NCI-H146 treated with DMSO at 0.1 percent for 48 hours (cell line): Measurements from ENCODE around the gene PPIP5K2.

Experiments used
- DNase-seq: peaks from one replicate; lab custom pipeline; 2025; ENCODE audit not compliant: unreplicated experiment; lab: John Stamatoyannopoulos, UW

Gene PPIP5K2

DNA sequence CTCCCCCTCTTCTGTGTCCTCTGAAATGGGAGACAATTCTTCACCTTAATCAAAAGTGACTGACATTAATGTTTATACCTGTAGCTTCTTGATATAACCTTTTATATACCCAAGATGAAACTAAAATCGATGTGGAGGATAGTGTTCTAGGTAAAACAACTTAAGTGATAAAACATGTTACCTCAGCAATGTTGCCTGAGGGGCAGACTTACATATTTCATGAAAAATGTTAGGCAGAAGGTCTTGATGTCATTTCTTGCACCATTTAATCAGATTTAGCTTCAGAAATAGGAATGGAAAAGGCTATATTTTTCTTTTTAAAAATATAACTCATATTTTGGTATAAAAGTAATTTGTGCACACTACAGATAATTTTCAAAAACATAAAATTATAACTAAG is 115.8 kb downstream of the PPIP5K2 start:
- no peak for DNase-seq

GRCh38 chr5:103237778-103238177 is 117.7 kb downstream of the PPIP5K2 start:
- DNase-seq: no peak

DNA sequence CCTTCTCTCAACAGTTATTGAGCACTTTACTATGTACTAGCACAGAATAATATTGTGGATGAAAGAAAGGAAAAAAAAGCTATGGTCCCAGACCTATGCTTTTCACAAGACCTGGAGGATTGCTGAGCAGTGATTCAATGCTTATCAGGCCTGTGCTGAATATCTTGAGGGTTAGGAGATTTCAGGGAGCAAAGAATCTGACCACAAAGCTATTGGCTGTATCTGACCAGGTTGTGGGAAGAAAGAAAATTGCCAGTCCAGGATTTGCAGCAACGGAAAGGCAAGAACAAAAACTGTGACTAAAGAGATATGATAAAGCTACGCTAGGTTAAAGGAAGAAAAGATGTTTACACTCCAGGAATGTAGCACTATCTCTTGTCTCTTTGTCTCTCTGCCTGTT is 123.6 kb downstream of the PPIP5K2 start:
- DNase-seq: no peak

- DNase-seq: no peak
Observed at GRCh38 chr5:103244398-103244797, 124.3 kb downstream of the PPIP5K2 start.

DNA sequence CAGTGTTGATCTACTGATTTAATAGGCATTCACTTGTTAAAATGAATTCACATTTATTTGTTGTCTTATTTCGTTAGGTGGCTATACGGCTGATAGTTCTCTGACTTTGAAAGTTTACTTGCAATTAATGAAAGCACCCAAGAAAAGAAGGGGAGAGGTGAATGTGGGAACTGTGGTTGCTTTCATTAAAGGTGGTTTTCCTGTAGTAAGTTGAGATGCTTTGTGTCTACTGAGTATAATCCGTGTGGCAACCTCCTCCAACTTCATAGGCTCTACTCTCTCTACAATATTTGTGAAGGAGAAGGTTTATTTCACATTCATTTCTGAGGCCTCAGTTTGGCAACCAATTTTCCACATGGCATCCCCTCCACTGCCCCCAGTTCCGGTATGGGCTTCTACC is 125.7 kb downstream of the PPIP5K2 start:
- no peak for DNase-seq

DNA sequence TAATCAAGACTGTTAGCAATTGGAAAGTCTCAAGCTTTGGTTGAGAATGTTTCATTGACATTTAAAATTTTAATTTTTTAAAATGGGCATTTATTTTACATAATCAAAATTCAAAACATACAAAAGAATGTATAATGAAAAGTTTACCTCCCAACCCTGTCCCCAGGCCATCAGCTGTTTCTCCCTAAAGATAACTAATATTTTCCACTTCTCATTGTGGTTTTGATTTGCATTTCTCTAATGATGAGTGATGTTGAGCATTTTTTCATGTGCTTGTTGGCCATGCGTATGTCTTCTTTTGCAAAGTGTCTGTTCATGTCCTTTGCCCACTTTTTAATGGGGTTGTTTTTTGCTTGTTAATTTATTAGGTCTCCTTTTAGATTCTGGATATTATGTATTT is 127.0 kb downstream of the PPIP5K2 start:
- no peak for DNase-seq

GRCh38 chr5:103249068-103249467 is 129.0 kb downstream of the PPIP5K2 start:
- no peak for DNase-seq

GRCh38 chr5:103254921-103255320 is 134.8 kb downstream of the PPIP5K2 start:
- DNase-seq: no peak

DNA sequence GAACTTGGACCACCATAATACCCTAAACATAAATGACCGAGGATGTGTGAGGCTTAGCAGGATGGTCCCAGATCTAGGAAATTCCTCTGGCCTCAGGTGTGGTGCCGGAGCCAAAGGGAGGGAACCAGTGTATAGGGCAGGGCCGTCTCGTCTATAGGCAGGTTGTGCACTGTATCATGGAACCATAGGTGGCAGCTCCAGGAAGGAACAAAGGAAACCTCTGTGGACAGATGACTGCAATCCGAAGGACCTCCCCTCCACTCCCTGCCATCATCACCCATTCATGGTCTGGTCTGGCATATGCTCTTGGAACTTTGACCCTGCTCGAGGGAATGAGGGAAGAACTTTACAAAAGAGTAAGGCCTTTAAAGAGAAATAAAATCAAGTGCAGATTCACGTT is 135.6 kb downstream of the PPIP5K2 start:
- no peak for DNase-seq

- no peak for DNase-seq
Observed at GRCh38 chr5:103256178-103256577, 136.1 kb downstream of the PPIP5K2 start.

DNA sequence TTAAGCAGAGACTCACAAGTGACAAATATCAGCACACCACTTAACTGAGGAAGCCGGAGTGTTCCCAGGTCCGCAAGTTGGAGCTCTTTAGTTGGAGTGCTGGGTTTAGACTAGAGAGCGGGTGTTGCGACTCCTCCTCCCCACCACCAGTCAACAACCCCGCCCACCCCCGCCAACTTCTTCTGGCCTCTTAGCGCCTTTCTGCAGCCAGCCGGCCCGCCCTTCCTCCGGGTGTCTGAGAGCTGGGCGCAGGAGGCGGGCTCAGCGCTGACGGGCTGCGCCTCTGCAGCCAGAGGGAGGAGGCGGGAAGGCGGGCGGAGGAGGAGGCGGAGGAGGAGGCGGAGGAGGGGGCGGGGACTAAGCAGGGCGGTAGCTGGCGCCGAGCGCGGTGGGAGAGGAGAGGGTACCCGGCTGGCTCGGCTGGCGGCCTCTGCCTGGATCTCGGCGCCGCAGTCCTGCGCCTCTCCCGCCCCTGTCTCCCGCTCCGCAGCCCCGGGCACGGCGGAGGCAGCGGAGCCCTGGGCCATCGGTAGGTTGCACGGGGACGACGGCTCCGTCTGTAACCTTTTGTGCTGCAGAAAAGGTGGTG is 138.4 kb downstream of the PPIP5K2 start, which contains the start of gene MACIR:
MACIR (plus strand) TSS at position 396 of the 589 bp plus-strand sequence. CDS start 17,157 bp downstream, outside the sequence.
- peak; percentile 79 for DNase-seq

DNA sequence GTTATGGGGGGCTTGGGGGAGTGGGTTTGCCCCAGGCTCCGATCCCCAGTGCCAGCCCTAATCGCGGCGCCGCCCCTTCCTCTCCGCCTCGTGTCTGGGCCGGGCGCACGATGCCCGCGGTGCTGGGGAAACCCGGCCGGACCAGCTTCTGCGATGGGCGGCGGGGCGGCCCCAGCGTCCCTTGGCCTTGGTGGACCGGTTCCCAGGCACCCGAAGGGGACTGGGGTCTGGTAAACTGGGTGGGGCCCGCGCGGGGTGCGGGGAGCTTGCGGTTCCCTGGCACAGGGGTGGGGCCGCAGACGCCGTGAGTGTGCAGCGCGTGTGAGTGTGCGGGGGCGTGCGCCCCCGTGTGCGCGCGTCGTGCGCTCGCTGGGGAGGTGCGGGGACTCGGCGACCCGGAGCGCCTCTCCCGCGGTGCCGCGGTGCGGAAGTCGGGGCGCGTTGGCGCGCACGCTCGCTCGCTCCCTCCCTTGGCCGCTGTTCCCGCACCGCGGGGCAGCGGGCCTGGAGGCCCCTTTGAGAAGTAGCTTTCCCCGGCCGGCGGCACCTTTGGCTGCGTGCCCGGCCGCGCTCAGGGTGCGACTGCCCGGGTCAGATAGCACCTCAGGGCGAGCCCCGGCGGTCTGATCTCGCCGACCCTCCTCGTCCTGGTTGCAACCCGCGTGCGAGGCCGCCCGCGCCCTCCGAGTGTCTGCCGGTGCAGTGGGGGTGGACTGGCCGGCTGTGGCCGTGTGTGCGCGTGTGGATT is 139.0 kb downstream of the PPIP5K2 start:
- no peak for DNase-seq

DNA sequence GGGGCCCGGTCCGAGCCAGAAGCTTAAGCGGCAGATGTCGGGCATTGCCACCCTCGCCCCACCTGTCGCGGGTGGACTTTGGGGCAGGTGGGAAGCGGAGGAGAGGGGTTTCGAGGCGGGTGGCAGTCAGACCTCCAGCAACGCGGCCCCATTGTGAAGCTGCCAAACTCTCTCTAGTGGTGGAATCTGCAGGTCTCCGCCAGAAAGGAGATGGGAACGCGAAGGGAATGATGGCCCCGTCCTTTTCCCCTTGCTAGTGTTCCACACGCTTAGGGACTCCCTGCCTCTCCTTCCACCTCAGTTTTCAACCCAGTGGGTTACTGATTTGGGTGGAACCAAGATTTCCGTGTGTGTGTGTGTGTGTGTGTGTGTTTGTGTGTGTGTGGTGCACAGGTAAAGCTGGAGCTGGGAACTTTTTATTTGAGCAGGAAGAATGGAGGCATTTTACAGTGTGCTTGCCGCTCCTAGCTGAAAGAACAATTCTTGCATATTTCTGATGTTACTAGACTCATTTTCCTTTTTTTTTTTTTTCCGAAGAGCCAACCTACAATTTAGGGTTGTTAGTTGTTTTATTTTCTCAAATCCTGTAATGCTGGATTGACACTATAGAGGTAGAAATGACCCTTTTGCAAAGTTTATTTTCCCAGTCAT is 139.7 kb downstream of the PPIP5K2 start:
- no peak for DNase-seq

GRCh38 chr5:103260951-103261350 is 140.8 kb downstream of the PPIP5K2 start:
- no peak for DNase-seq
